ENCODE data around the gene RPS23.

The RPS23 gene

DNA sequence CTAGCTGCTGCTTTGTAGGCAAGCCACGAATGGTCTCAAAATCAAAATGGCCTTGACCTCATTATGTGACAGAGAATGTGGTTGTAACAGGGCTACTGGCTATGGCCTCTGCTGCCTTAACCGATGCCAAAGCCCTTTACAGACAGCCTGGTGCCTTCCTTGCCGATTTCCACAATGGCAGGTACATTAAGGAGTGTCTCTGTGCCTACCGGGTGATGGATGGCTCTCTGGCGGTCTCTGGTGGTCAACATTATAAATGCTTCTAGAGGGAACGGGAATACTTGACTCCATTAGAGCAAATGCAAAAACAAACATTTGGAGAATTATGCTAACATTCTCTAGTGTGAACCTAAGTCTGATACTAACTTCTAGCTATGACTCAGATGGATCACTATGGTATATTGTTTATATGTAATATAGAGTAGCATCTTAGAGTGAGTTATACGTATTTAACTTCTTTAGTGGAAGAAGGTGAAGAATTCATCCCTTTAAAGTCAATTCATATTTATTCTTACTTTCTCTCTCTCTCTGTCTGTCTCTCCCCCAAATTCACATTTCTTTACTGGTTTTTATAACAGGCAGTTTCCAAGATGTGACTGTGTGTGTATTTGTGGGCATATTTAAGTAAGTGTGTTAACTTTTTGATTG lies 52.5 kb downstream of the RPS23 start:
- Histone ChIP-seq H3K9me3 (ENCODE audit: control insufficient read depth, insufficient read depth, low read length) (no peaks in the 10 kb centered on the region), H3K9ac (ENCODE audit: low read depth, low read length) (no peak overlapping the region), H3K27me3 (ENCODE audit: control insufficient read depth, insufficient read depth, low read length) (no peaks in the 10 kb centered on the region), H3K4me3 (ENCODE audit: low read depth, low read length) (no peak overlapping the region), H3K4me1 (ENCODE audit: control insufficient read depth, insufficient read depth, low read length) (peaks cover 9% of the 10 kb centered on the region), H3K36me3 (ENCODE audit: control insufficient read depth, insufficient read depth, low read length) (no peaks in the 10 kb centered on the region)

Measured in iPS-15b (cell line).